Upper lobe of left lung (tissue), 6 donors: ENCODE data around the gene CEP63. TPM values are rescaled to one million over a fixed set of nuclear protein-coding genes. Genes with fewer than 3 reads are reported as not detected.
A peak's percentile ranks its signal among the peaks of the same experiment; 100 is the strongest.

ENCODE experiments used
- ATAC-seq, 2 donors: fragments of 200-7000 bp; cut with Tn5 transposase; one replicate each; pipeline ENCODE4 v1.9.1; 2022; ENCODE audit warnings: mild to moderate bottlenecking in 2 of 2, moderate library complexity in 2 of 2; ENCODE audit not compliant: low FRiP score in 2 of 2
- DNase-seq, 2 donors: peaks; one replicate each; pipeline ENCODE4 v3.0.0-alpha.2; 2019 to 2020
- H3K27ac ChIP-seq, 4 donors: fragments of 200-600 bp; sonication (generic); one replicate each; pipeline ENCODE4 v1.5.1; 2016 to 2019
- H3K27me3 ChIP-seq, 4 donors: fragments of 200-600 bp; sonication (generic); one replicate each; pipeline ENCODE4 v1.5.1; 2017 to 2019
- H3K36me3 ChIP-seq, 4 donors: fragments of 200-600 bp; sonication (generic); one replicate each; pipeline ENCODE4 v1.5.1; 2016 to 2019
- H3K4me1 ChIP-seq, 4 donors: fragments of 200-600 bp; sonication (generic); one replicate each; pipeline ENCODE4 v1.5.1; 2018 to 2019
- H3K4me3 ChIP-seq, 4 donors: fragments of 200-600 bp; sonication (generic); one replicate each; pipeline ENCODE4 v1.5.1; 2017 to 2019; ENCODE audit warnings: mild to moderate bottlenecking in 2 of 4, moderate library complexity in 1 of 4
- H3K9me3 ChIP-seq, 4 donors: fragments of 200-600 bp; sonication (generic); one replicate each; pipeline ENCODE4 v1.5.1; 2018 to 2019
- CTCF ChIP-seq, 6 experiments: fragments of 450-650 bp in 4 of 6; fragments of 200-600 bp in 2 of 6; sonication (generic) in 2 of 6; IDR thresholded peaks; one replicate each; pipeline ENCODE4 v1.5.1; 2016 to 2019; ENCODE audit warnings: antibody characterized with exemption in 6 of 6
- EP300 ChIP-seq, 4 donors: sonication (generic); formaldehyde crosslinking; IDR thresholded peaks; one replicate each; pipeline ENCODE4 v1.5.1; 2017; ENCODE audit warnings: antibody characterized with exemption in 4 of 4, control low read depth in 2 of 4
- POLR2A ChIP-seq, 4 donors: fragments of 450-650 bp; IDR thresholded peaks; one replicate each; pipeline ENCODE4 v1.5.1; 2016 to 2017; ENCODE audit warnings: antibody characterized with exemption in 4 of 4, mild to moderate bottlenecking in 2 of 4
- POLR2AphosphoS5 ChIP-seq, 2 donors: sonication (generic); formaldehyde crosslinking; IDR thresholded peaks; one replicate each; pipeline ENCODE4 v1.5.1; 2017; ENCODE audit warnings: antibody characterized with exemption in 2 of 2
- WGBS, 2 donors: methylation state at CpG; one replicate each; pipeline ENCODE4 v1.1.5; 2017 to 2018; 5-methylcytosine and 5-hydroxymethylcytosine counted together
- total RNA-seq, 6 donors: library from RNA; depleted of rRNA in 4 of 6; stranded (reverse); fragments of >200 nt in 4 of 6; gene quantifications; one replicate each; pipeline versions ENCODE4 v1.1.0 to v1.2.1, GENCODE V29; 2016 to 2021
- donor health status: DM: no; HTN: no; CAD: no; lungs with moderate emphysema.
- donor health status: DM: no; HTN: yes; CAD: no; lungs with severe emphysema.

CEP63 gene
- total RNA-seq, 6 donors from 2014 or later, result 13.8 to 44.0 (median 20.6) TPM

- TF ChIP-seq EP300 (IDR thresholded peaks at IDR 0.05) (no peak), CTCF (IDR thresholded peaks at IDR 0.05) (no peak), POLR2AphosphoS5 (IDR thresholded peaks at IDR 0.05) (no peak)
- Histone ChIP-seq H3K4me3 (no peak overlapping the region), H3K9me3 (peaks cover 5 to 32% (median 25%) of the 10 kb centered on the region in 4 donors), H3K36me3 (no peaks in the 10 kb centered on the region), H3K4me1 (no peaks in the 10 kb centered on the region), H3K27ac (no peak overlapping the region), H3K27me3 (no peaks in the 10 kb centered on the region)
- 88 to 95% methylated on average over 1 of the region's 1 CpG for WGBS, 2 donors
- DNase-seq (no peak), ATAC-seq (no peak)
These were observed 40.5 kb downstream of the CEP63 start for GRCh38 chr3:134526319-134526718.

GRCh38 chr3:134527037-134527436 is 41.2 kb downstream of the CEP63 start:
- peak in 1 of 2 donors; percentile 43 for DNase-seq

GRCh38 chr3:134527538-134528186 is 41.8 kb downstream of the CEP63 start:
- Histone ChIP-seq H3K27me3 (no peaks in the 10 kb centered on the region), H3K4me1 (no peaks in the 10 kb centered on the region), H3K27ac (no peak overlapping the region), H3K4me3 (no peak overlapping the region), H3K9me3 (peaks cover 5 to 29% (median 23%) of the 10 kb centered on the region in 4 donors), H3K36me3 (no peaks in the 10 kb centered on the region)
- DNase-seq, result peak in 1 of 2 donors; percentile 51
- WGBS, 2 donors, result 92 to 100% methylated on average over 5 to 6 of the region's 7 CpGs
- ATAC-seq, result peak in 1 of 2 donors; percentile 15
- TF ChIP-seq POLR2AphosphoS5 (IDR thresholded peaks at IDR 0.05) (no peak), CTCF (IDR thresholded peaks at IDR 0.05) (no peak), EP300 (IDR thresholded peaks at IDR 0.05) (no peak), POLR2A (IDR thresholded peaks at IDR 0.05) (no peak)

More at GRCh38 chr3:134527037-134527436, 41.2 kb downstream of the CEP63 start:
- Histone ChIP-seq H3K27me3 (no peaks in the 10 kb centered on the region), H3K36me3 (no peaks in the 10 kb centered on the region), H3K27ac (no peak overlapping the region), H3K4me3 (no peak overlapping the region), H3K9me3 (peaks cover 5 to 32% (median 25%) of the 10 kb centered on the region in 4 donors), H3K4me1 (no peaks in the 10 kb centered on the region)
- ATAC-seq, result peak; percentile 36 to 77
- TF ChIP-seq EP300 (IDR thresholded peaks at IDR 0.05) (no peak), CTCF (IDR thresholded peaks at IDR 0.05) (no peak), POLR2AphosphoS5 (IDR thresholded peaks at IDR 0.05) (no peak), POLR2A (IDR thresholded peaks at IDR 0.05) (no peak)
- WGBS, 2 donors, result 79 to 100% methylated on average over 1 to 2 of the region's 4 CpGs

GRCh38 chr3:134533493-134533892 is 47.6 kb downstream of the CEP63 start:
- no peak for ATAC-seq
- no peak for DNase-seq
- no peaks in the 10 kb centered on the region for H3K4me1 ChIP-seq
- peaks cover 0 to 24% (median 6%) of the 10 kb centered on the region in 4 donors for H3K36me3 ChIP-seq
- no peaks in the 10 kb centered on the region for H3K9me3 ChIP-seq
- TF ChIP-seq POLR2AphosphoS5 (IDR thresholded peaks at IDR 0.05) (no peak), EP300 (IDR thresholded peaks at IDR 0.05) (no peak), CTCF (IDR thresholded peaks at IDR 0.05) (no peak), POLR2A (IDR thresholded peaks at IDR 0.05) (no peak)
- no peak overlapping the region for H3K27ac ChIP-seq
- H3K4me3 ChIP-seq, result no peak overlapping the region
- no peaks in the 10 kb centered on the region for H3K27me3 ChIP-seq
- WGBS, 2 donors, result 88 to 90% methylated on average over 1 of the region's 1 CpG
